HK-2 (cell line): ENCODE results near the gene CACNA1C.

ENCODE experiments used
- DNase-seq: peaks from one replicate; pipeline ENCODE4 v3.0.0-alpha.2; 2018; ENCODE audit not compliant: unreplicated experiment

Gene CACNA1C

GRCh38 chr12:2035431-2036055 is 17.2 kb upstream of the CACNA1C start:
- no peak for DNase-seq

- no peak for DNase-seq
Observed at GRCh38 chr12:2039034-2039433, 13.8 kb upstream of the CACNA1C start.

- no peak for DNase-seq
Observed at GRCh38 chr12:2043054-2043453, 9.7 kb upstream of the CACNA1C start.

- no peak for DNase-seq
Observed at GRCh38 chr12:2044165-2044564, 8.6 kb upstream of the CACNA1C start.

GRCh38 chr12:2046957-2047356 is 5.8 kb upstream of the CACNA1C start:
- no peak for DNase-seq

GRCh38 chr12:2047752-2048151 is 5.0 kb upstream of the CACNA1C start:
- no peak for DNase-seq

- no peak for DNase-seq
Observed at GRCh38 chr12:2049604-2050540, 2.9 kb upstream of the CACNA1C start.

- DNase-seq: no peak
Observed at GRCh38 chr12:2051700-2052621, 826 bp upstream of the CACNA1C start.

GRCh38 chr12:2053691-2054090 is 904 bp downstream of the CACNA1C start:
- DNase-seq: no peak

- no peak for DNase-seq
Observed at GRCh38 chr12:2054091-2055018, 1.6 kb downstream of the CACNA1C start.

- peak; percentile 48 for DNase-seq
Observed at GRCh38 chr12:2057041-2057794, 4.4 kb downstream of the CACNA1C start.

- DNase-seq: no peak
Observed at GRCh38 chr12:2057795-2058408, 5.1 kb downstream of the CACNA1C start.

- no peak for DNase-seq
Observed at GRCh38 chr12:2058837-2059236, 6.0 kb downstream of the CACNA1C start.

- no peak for DNase-seq
Observed at GRCh38 chr12:2061402-2061801, 8.6 kb downstream of the CACNA1C start.

GRCh38 chr12:2064071-2064507 is 11.3 kb downstream of the CACNA1C start:
- no peak for DNase-seq

- no peak for DNase-seq
Observed at GRCh38 chr12:2068653-2069052, 15.9 kb downstream of the CACNA1C start.

GRCh38 chr12:2070440-2071045 is 17.8 kb downstream of the CACNA1C start:
- DNase-seq: no peak

GRCh38 chr12:2074792-2075191 is 22.0 kb downstream of the CACNA1C start:
- no peak for DNase-seq

- no peak for DNase-seq
Observed at GRCh38 chr12:2075508-2076195, 22.9 kb downstream of the CACNA1C start.
